Retina (tissue), 1 donor: ENCODE results near the gene AMPD3.
A peak's percentile ranks its signal among the peaks of the same experiment; 100 is the strongest.
"Not testable (repeated sequence)": the region's sequence is repeated elsewhere in the genome, so short reads cannot be mapped to it uniquely, and the experiment has no call there.

Experiments
- DNase-seq: peaks from one replicate; pipeline ENCODE4 v3.0.0-alpha.2; 2016

The AMPD3 gene

DNA sequence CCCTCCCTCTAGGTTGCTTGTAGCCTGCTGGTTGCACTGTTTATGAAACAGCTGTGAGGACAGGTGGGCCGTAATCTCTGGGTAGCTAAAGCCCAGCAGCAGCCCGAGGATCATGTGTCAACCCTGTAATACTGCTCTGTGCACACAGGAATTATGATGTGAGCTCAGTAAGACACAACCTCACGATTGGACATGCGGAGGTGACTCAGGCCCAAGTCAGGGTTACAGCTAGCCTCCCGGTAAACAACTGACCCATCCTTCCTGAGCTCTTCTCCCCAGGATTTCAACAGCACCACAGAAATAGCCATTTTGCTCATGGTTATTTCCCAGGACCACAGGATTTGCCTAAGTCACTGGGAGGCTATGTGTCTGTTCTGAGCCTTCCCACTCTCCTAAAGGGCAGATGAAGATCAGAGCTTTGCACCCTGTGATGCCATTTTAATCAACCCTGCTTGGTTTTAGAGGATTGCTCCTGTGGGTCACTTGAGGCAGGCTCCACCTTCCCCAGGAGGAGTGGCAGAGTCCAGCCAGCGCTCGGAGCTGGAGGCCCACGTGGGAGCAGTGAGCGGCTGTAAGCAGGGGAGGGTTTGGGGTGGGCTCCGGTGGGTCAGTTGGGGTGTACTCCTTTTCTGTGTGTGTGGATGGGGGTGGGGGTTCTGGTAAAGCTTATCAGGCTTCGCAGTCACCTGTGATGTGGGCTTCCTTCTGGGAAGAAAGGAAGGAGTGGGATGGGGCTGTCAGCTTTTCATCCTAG, at the start of gene AMPD3:
TSS of gene AMPD3 (plus strand) at position 387 of the 754 bp plus-strand sequence. CDS start 6,256 bp downstream, outside the sequence.
- peak; percentile 43 for DNase-seq

DNA sequence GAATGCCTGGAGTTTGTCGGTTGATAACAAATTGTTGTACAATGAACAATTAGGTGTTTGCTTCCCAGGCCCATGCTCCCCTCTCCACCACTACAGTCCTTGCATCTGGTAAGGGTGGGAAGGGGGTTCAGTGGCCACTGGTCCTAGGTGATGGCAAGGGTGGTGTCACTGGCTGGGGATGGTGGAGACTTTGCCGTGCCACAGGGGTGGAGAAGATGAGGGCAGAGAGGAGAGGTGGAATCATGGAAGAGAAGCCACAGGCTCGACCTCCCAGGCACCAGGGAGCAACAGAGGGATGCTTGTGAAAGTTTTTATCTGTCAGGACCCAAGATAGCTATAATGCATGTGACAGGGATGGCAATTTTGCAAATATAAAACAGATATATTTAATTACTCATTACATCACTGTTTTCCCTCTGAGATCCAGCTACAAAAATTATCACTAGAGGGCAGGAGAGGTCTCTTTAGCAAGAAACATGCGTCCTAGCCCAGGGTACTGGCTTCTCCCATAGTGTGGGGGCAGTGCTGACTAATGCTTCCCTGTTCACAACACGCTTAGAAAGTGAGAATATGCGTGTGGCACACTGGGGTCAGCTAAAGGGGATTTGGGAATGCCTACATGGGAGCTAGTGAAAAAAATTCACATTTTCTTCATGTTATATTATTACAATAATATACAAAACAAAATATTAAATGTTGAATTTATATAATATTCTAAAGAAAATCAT, 49.0 kb upstream of the AMPD3 start:
- DNase-seq, result peak; percentile 61

DNA sequence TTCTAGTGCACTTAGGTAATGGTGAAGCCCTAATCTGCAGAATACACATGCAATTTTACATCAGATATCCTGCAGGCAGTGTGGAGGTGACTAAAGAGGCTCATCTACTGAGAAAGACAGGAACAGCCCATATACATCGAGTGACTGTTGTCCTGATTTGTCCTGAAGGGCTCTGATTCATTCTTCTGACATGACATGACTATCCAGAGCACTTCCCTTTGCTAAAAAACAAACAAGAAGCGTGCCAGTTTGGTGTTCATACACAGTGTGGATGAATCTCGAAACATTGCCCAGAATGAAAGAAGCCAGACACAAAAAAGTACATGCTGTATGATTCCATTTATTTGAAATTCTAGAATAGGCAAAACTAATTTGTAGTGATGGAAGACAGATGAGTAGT, 48.0 kb upstream of the AMPD3 start:
- DNase-seq, result no peak

DNA sequence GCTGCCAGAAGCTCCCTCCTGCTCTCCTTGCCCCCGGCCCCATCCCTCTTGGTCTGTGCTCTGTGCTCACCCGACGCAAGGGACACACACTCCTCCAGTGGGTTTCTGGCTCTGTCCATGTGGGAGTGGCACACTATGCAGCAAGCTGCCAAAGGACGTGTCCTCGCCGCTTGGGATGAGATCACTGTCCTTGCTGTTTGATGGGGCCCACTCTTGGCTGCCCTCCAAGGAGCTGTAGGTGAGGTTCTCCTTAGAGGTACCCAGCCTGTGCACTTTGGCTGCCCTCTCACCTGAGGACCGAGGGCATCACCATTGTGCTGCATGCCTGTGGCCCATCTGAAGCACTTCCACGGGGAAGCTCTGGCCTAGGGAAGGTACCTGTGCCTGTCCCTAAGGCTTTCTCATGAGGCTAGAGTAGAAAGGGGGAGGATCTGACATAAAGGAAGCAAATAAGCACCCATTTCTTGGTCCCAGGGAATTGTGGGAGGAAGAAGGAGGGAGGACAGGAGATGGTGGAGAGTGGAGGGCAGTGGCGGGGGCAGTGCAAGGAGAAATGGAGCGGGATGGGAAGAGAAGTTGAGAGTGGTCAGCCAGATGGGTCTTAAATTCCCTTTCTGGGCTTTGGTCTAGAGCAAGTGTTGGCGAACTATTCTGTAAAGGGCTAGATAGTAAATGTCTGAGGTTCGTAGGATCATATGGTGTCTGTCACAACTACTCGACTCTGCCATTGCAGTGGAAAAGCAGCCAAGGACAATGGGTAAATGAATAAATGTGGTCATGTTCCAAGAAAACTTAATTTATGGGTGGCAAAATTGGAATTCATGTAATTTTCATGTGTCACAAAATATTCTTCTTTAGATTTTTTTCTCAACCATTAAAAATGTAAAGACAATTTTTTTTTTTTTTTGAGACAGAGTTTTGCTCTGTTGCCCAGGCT, 47.0 kb upstream of the AMPD3 start:
- DNase-seq, result no peak

DNA sequence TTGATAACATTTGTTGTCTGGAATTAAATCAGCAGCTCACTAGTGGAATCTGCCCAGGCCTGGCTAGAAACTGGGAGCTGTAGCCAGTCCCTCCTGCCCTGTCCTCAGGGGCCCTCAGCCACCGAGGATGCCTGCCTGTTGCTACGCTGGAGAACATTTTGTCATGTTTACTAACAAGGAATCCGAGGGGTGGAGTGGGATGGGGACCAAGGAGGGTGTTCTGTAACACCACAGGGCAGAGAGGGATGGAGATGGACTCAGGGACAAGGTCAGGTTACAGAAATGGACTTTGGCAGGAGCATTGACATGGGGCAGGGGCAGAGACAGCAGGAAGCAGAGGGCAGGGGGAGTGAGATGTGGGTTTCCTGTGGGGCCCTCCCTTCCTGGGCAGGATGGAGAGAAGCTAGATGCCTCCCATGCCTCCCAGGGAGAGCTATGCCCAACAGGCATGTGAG, 45.8 kb upstream of the AMPD3 start:
- DNase-seq, result no peak

DNA sequence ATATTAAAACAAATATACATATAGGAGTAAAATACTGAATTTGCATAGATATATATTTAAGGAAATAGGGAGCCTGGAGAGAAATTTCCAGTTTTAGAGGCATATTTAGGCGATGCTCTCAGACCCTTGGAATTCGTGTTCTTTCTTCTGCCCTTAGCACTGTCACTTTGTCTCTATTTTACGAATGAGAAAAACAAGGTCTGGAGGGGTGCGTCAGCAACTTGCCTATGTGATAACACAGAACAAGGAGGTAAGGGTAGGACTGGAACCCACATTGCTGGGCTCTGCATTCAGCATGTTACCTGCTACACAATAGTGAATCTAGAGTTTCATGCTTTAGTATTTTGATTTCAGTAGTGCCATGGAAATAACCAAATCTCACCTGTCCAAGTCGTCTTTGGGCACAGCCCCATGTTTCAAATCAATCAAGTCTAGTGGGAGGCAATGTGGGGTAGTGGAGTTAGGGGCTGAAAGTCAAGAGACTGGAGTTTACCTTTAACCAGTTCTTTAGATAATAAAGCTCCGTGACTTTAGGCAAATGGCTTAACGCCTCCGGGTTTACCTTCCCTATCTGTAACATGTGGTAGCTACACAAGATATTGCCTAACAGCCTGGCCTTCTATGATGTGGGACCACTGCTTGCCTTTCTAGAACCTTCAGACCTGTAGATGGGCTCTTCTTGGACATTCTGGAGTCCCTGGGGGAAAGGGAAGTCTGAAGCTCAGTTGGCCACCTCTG, 44.8 kb upstream of the AMPD3 start:
- no peak for DNase-seq

DNA sequence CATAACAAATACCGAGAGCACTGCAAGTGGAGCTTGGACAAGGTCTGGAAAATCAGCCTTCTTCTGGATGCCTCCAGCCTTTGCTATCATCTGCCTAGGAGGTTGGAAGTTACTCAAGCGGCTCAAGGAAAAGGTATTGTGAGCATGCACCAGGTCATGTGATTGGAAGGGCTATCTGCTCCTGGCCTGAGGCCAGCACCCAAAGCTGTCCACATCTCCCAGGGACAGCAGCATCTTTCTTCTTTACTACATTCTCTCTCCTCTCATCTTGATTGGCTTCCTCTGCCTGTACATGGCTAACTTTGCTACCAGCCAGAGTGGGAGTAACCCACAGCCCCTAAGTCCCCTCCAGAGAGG, 44.2 kb upstream of the AMPD3 start:
- no peak for DNase-seq

DNA sequence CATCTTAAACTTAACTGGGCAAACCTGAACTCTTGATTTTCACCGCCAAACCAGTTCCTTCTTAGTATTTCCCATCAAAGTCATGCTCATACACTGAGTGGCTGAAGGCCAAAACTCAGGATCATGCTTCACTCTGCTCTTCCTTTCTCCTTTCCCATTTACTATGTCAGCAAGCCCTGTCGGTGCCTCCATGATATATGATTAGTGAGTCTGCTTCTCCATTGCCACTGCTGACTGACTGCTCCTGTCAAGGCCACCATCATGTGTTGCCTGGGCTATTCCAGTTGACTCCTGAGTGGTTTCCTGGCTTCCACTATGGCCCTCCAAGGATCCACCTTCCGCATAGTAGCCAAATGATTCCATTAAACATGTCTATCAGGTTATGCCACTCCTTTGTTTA, 42.8 kb upstream of the AMPD3 start:
- DNase-seq, result no peak

DNA sequence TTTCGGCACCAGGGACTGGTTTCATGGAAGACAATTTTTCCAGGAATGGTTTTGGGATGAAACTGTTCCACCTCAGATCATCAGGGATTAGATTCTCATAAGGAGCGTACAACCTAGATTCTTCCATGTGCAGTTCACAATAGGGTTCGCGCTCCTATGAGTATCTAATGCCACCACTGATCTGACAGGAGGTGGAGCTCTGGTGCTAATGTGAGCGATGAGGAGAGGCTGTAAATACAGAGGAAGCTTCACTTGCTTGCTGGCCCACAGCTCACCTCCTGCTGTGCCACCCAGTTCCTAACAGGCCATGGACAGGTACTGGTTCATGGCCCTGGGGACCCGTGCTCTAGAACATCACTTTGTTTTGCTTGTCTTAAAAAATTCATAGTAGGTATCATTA, 41.8 kb upstream of the AMPD3 start:
- DNase-seq, result no peak

DNA sequence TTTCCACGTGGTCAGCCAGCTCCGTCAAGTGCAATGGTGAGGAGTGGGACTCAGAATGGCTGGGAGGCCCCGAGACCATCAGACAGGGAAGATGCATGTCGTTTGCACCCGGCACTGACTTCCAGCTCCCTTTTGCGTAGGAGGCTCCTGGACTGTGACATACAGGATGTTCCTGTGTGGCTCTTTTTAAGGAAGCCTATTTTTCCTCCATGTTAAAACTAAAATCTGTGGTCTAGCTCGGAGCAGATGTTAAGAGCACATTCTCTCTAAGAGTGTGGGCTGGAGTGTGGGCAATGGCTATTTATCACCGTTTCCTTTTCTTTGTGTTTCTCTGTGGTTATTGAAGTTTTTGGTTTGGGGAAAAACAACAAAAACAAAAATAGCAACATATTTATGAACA, 40.9 kb upstream of the AMPD3 start:
- DNase-seq, result no peak

DNA sequence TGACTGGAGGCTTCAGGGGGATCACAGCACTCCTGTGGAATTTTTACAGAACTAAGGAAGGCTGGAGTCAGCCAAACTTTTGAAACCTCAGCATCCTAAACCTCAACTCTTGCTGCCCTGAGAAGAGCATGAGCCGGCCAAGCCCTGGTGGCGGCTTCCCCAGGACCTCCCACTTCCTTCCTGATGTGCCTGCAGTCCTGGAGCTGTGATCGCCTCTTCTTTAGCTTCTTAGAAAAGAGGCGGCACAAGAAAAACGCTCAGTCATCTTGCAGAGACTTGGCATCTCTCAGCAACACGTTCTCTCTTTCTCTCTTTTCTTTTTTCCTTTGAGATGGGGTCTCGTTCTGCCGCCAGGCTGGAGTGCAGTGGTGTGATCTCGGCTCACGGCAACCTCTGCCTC, 40.4 kb upstream of the AMPD3 start:
- DNase-seq, result no peak

DNA sequence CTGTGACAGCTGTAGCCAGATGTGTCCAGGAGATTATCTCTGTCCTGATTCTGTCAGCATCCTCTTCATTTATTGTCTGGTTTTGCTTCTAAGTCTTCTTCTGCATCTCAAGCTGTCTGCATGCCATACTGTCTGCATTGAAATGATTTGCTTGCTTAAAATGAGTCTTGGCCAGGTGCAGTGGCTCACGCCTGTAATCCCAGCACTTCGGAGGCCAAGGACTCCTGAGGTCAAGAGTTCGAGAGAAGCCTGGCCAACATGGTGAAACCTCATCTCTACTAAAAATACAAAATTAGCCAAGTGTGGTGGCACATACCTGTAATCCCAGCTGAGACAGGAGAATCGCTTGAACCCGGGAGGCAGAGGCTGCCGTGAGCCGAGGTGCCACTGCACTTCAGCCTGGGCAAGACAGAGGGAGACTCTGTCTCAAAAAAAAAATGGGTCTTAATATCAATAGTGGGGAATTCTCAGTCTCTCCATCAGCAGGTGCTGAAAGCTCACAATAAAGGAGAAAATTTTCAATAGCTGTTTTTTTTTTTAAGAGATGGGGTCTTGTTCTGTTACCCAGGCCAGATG, 39.2 kb upstream of the AMPD3 start:
- DNase-seq, result no peak

DNA sequence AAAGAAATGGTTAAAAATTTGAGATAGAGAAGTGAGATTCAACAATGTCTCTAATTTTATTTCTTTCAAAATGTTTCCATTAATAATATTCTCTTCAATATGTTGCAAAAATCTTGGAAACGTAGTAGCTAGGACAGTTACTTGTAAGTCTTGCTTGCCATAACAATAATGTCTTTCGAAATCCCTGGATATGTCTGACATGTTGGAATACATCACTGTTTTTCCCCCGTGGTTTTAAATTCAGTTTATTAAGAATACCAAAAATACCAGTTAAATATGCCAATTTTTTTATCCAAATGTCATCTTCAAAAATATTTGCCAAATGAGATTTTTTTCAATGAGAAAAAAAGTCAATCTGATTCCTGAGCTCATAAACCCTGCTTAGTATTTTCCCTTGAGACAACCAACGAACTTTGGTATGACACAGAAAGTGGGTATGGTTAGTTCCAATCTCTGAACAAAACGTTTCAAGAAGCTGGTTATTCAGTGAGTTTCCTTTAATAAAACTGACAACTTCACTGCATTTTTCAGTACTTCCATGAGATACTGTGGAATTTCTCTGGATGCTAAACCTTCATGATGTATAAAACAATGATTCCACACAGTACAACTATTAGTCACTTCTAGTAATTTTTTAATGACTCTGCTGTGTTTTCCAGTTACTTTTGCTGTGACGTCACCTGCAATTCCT, 36.7 kb upstream of the AMPD3 start:
- DNase-seq, result no peak

DNA sequence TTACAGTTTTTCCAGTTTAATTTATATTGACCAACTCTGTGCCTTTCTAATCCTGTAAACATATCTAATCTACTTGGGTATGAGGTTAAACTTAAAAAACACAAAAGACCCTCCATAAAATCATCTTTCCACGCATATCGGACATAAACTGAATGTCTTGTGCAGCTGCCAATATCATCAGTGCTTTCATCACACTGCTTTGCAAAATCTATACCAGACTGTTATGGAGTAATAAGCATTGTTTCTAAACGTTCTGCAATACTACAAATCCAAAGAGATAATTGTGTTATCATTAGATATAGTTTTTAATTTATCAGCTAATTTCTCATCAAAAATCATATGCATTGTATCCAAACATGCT, 36.1 kb upstream of the AMPD3 start:
- no peak for DNase-seq

DNA sequence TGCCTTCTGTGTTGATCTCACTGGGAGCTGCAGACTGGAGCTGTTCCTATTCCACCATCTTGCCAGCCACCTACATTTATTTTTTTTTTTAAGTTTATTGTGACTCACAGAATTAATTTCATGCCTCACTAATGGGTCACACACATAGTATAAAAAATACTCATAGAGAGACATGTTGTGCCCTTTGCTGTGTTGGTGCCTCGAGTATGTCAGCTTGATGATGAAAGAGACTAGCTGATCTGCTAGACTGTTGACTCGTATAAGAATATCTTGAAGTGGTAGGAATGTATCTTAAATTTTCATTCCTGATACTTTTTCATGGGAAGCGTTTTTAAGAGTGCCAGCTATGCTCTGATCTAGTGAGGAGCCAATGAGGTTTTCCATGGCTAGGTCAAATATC, 28.6 kb upstream of the AMPD3 start:
- DNase-seq, result no peak

DNA sequence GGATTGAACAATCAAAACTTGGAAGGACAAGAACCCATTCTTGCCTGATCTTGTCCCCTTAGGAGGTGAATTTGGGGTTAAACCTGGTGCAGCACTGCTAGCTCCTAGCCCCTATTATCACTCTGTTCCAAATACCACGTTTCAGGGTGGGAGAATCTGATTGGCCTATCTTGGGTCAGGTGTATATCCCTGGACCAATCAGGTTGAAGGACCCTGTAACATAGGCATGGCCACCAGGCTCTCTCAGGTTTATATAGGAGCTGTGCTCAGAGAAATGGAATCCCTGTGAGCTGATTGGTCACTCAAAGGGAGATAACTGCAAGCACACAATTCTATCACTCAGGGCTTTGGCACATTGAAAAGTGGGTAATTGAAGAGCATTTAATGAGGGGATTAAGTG, 26.6 kb upstream of the AMPD3 start:
- DNase-seq, result no peak

DNA sequence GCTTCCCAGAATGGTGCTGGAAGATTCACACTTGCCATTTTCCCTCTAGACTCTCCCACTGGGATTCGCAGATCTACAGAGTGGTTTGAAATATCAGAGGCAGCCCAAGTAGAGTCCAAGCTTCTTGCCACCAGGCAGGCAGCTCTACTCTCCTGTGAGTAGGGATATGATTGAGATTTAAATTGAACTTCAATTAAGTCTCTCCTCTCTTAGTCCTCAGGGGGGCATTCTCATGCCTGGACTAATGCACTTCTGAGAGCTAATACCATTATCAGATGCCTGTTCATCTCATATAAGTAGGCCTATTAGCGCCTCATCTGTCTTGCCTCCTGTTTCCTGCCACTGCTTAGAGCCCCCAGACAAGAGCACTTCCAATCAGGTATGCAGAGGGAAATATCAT, 25.5 kb upstream of the AMPD3 start:
- no peak for DNase-seq

DNA sequence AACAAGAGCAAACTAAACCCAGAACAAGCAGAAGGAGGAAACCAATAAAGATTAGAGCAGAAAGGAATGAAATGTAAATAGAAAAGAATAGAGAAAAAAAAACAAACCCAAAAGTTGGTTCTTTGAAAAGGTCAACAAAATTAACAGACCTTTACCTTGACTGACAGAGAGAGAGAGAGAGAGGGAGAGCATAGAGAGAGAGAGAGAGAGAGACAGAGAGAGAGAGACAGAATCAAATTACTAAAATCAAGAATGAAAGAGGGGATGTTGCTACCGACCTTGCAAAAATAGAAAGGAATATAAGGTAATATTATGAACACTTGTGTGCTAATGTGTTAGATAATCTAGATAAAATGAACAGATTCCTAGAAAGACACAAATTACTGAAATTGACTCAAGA, 22.6 kb upstream of the AMPD3 start:
- no peak for DNase-seq

DNA sequence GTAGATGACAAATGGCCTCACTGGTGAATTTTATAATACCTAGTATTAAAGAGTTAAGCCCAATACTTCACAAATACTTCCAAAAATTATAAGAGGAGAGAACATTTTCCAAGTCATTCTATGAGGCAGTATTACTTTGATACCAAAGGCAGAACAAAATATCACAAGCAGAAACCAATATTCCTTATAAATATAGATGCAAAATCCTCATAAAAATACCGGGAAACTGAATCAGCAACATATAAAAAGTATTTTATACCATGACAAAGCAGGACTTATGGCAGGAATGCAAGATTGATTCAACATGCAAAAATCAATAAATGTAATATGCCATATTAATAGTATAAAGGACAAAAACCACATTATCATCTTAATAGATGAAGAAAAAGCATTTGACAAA, 22.1 kb upstream of the AMPD3 start:
- no peak for DNase-seq

DNA sequence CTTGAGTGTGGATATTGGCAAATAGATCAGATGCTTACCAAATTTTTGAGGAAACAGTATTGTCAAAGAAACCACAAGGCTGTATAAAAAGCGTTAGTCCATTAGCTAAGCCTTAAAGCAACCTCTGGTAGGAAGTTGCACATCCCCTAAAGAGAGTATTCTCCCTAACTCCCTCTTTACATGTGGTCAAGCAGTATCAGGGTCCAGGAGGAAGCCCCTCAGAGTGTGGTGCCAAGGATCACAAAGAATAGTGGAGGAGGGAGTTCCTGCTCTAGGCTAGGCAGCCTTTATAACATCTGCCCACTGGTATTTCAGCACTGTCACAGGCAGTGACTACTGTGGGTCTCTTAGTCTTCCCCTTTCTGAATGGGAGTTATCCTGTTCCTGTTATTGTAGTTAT, 18.8 kb upstream of the AMPD3 start:
- no peak for DNase-seq

DNA sequence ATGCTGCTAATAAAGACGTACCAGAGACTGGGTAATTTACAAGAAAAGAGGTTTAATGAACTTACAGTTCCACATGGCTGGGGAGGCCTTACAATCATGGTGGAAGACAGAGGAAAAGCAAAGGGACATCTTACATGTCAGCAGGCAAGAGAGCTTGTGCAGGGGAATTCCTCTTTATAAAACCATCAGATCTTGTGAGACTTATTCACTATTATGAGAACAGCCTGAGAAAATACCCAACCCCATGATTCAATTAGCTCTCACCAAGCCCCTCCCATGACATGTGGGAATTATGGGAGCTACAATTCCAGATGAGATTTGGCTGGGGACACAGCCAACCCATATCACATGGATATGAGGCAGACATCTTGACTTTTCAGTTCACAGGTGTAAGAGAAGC, 18.4 kb upstream of the AMPD3 start:
- DNase-seq, result not testable (repeated sequence)

DNA sequence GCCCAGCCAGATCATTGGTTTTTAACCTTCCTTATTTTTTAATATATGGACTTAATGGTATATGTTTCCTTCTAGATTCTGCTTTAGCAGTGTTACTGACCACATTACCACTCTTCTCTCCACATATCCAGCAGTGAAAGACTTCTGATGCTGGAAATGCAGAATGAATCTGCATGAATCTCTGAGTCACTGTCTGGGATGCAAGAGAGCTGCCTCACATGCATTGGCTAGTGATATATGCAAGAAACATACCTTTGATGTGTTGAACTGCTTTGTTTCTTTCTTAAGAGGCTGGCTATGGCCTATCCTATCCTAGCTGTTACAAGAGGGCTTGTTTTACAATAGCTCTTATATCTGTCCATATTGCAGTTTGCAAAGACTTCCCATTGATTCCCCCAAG, 16.6 kb upstream of the AMPD3 start:
- no peak for DNase-seq
